Fibroblast of the aortic adventitia (primary cell): ENCODE data around the gene MYOM1. TPM values are rescaled to one million over a fixed set of nuclear protein-coding genes. Genes with fewer than 3 reads are reported as not detected.
A peak's percentile ranks its signal among the peaks of the same experiment; 100 is the strongest.

Experiments used
- DNase-seq: peaks from one replicate; pipeline ENCODE4 v3.0.0-alpha.2; 2010; ENCODE audit warnings: low read depth
- H3K4me3 ChIP-seq: 2 replicates; pipeline ENCODE4 v1.5.1; 2011; ENCODE audit warnings: low read depth, mild to moderate bottlenecking, control low read depth, low read length, moderate library complexity
- total RNA-seq: library from RNA; depleted of rRNA; stranded (reverse); fragments of >200 nt; gene quantifications from 2 replicates; pipeline ENCODE4 v1.2.3, GENCODE V29; 2012; ENCODE audit warnings: low replicate concordance
- TF ChIP-seq, protein P1 (sequence below): IDR thresholded peaks from 2 replicates; pipeline ENCODE4 v1.5.1; 2011; ENCODE audit warnings: mild to moderate bottlenecking, low read length, control low read depth, inconsistent platforms; ENCODE audit not compliant: insufficient read depth

Gene MYOM1
- total RNA-seq, 1 donor, result 0.90 TPM

DNA sequence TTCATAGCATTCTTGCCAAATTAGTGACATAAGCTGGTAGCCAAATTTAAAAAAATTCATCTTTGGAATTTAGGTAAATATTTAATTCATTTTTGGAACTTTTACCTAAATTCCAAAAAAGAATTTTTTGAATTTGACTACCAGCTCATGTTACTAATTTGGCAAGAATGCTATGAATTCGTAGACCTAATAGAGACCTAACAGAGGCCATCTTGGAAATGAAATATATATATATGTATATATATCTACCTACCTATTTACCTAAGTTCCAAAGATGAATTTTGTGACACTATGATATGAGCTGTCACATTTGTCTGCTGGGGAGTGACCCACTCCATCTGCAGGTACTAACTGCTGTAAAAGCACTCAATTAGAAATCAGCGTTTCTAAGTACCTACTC lies 65.6 kb downstream of the MYOM1 start:
- no peak for DNase-seq
- no peak overlapping the region for H3K4me3 ChIP-seq
- TF ChIP-seq, protein P1, sequence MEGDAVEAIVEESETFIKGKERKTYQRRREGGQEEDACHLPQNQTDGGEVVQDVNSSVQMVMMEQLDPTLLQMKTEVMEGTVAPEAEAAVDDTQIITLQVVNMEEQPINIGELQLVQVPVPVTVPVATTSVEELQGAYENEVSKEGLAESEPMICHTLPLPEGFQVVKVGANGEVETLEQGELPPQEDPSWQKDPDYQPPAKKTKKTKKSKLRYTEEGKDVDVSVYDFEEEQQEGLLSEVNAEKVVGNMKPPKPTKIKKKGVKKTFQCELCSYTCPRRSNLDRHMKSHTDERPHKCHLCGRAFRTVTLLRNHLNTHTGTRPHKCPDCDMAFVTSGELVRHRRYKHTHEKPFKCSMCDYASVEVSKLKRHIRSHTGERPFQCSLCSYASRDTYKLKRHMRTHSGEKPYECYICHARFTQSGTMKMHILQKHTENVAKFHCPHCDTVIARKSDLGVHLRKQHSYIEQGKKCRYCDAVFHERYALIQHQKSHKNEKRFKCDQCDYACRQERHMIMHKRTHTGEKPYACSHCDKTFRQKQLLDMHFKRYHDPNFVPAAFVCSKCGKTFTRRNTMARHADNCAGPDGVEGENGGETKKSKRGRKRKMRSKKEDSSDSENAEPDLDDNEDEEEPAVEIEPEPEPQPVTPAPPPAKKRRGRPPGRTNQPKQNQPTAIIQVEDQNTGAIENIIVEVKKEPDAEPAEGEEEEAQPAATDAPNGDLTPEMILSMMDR, result no peak

DNA sequence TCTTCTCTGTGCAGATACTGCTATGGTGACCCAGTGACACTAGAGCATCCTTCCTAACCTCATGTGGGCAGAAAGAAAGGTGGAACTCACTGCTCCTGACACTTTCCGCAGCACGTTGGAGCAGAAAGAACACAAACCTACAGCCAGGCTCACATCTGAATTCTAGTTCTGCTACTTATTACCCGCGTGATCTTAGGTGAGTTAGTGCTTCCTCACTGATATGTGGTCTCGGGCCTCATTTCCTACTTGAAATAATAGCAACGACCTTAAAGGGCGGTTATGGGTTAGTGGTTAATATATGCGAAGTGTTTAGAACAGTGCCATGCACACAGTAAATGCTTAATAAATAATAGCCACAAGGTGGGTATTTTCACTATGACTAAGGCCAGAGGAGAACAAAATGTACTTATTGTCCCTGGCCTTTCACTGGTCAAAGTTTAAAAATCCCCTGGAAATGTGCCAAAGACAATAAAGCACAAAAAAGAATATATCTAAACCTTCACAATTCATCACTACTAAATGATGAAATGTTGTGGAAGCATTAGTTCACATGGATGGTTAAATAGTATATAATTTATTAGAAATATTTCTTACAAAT lies 66.6 kb downstream of the MYOM1 start:
- no peak overlapping the region for H3K4me3 ChIP-seq
- TF ChIP-seq, protein P1, result no peak
- peak; percentile 22 for DNase-seq

DNA sequence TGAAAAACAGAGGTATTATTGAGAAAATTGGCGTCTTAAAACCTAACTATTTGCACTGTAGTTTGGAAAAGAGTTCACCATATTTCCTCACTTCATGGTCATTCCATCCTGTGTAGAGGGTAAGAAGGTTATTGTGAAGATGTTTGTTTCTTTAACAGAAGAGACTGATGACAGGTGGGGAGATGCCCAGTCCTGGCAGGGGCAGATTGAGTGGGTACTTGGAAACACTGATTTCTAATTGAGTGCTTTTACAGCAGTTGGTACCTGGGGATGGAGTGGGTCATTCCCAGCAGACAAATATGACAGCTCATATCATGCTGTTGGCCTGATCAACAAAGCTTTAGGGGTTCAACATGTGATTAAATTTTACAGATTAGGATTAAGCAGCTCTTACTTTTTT lies 67.5 kb downstream of the MYOM1 start:
- TF ChIP-seq, protein P1, result no peak
- no peak overlapping the region for H3K4me3 ChIP-seq
- DNase-seq, result no peak

GRCh38 chr18:3151399-3152264 lies 68.1 kb downstream of the MYOM1 start:
- no peak overlapping the region for H3K4me3 ChIP-seq
- TF ChIP-seq, protein P1, result peak; percentile 78
- DNase-seq, result peak; percentile 50

DNA sequence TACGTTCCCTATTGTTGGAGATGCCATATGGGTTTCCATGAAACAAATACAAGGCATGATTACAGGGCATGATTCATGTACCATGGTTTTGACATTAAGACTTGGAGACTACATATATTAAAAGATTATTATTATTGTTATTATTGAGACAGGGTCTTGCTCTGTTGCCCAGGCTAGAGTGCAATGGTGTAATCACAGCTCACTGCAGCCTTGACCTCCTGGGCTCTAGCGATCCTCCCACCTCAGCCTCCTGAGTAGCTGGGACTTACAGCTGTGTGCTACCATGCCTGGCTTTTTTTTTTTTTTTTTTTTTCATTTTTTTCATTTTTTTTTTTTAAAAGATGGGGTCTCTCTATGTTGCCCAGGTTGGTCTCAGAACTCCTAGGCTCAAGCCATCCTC lies 69.1 kb downstream of the MYOM1 start:
- no peak for DNase-seq
- H3K4me3 ChIP-seq, result no peak overlapping the region
- TF ChIP-seq, protein P1, result no peak

- TF ChIP-seq, protein P1, result no peak
- no peak for DNase-seq
- H3K4me3 ChIP-seq, result no peak overlapping the region
These were observed 69.5 kb downstream of the MYOM1 start for GRCh38 chr18:3150274-3150673.
